ENCODE results near the gene ZNF334.

ZNF334 gene

GRCh38 chr20:46507760-46508407 lies 5.5 kb downstream of the ZNF334 start:
- peaks cover 92% of the 10 kb centered on the region for H3K9me3 Mint-ChIP-seq
- no peak overlapping the region for H3K4me3 Mint-ChIP-seq
- TF ChIP-seq CTCF (IDR thresholded peaks at IDR 0.05), result no peak
- peaks cover 7% of the 10 kb centered on the region for H3K4me1 Mint-ChIP-seq
- no peak overlapping the region for H3K27ac Mint-ChIP-seq
- H3K27me3 Mint-ChIP-seq (ENCODE audit: low read depth, poor library complexity), result peaks cover 5% of the 10 kb centered on the region
- no peak for DNase-seq
- peaks cover 96% of the 10 kb centered on the region for H3K36me3 Mint-ChIP-seq (ENCODE audit: low read depth)

- Mint-ChIP-seq H3K4me1 (no peaks in the 10 kb centered on the region), H3K27ac (no peak overlapping the region), H3K27me3 (ENCODE audit: low read depth, poor library complexity) (peaks cover 4% of the 10 kb centered on the region), H3K4me3 (no peak overlapping the region), H3K36me3 (ENCODE audit: low read depth) (peaks cover 100% of the 10 kb centered on the region), H3K9me3 (peaks cover 95% of the 10 kb centered on the region)
- no peak for DNase-seq
- TF ChIP-seq CTCF (IDR thresholded peaks at IDR 0.05), result no peak
Measured at GRCh38 chr20:46505506-46505905, 7.9 kb downstream of the ZNF334 start.

- peaks cover 100% of the 10 kb centered on the region for H3K9me3 Mint-ChIP-seq
- DNase-seq, result no peak
- no peak overlapping the region for H3K27ac Mint-ChIP-seq
- no peak overlapping the region for H3K4me3 Mint-ChIP-seq
- no peak for TF ChIP-seq CTCF (IDR thresholded peaks at IDR 0.05)
- peaks cover 3% of the 10 kb centered on the region for H3K27me3 Mint-ChIP-seq (ENCODE audit: low read depth, poor library complexity)
- H3K36me3 Mint-ChIP-seq (ENCODE audit: low read depth), result peaks cover 98% of the 10 kb centered on the region
- H3K4me1 Mint-ChIP-seq, result no peaks in the 10 kb centered on the region
Measured at GRCh38 chr20:46501961-46502360, 11.4 kb downstream of the ZNF334 start.

GRCh38 chr20:46501337-46501942 lies 11.9 kb downstream of the ZNF334 start:
- Mint-ChIP-seq H3K27ac (no peak overlapping the region), H3K4me1 (no peaks in the 10 kb centered on the region), H3K4me3 (no peak overlapping the region), H3K9me3 (peaks cover 100% of the 10 kb centered on the region), H3K36me3 (ENCODE audit: low read depth) (peaks cover 98% of the 10 kb centered on the region), H3K27me3 (ENCODE audit: low read depth, poor library complexity) (peaks cover 3% of the 10 kb centered on the region)
- TF ChIP-seq CTCF (IDR thresholded peaks at IDR 0.05), result no peak
- DNase-seq, result no peak

GRCh38 chr20:46494077-46494476 lies 19.3 kb downstream of the ZNF334 start:
- no peak for DNase-seq
- Mint-ChIP-seq H3K9me3 (peaks cover 42% of the 10 kb centered on the region), H3K36me3 (ENCODE audit: low read depth) (peaks cover 65% of the 10 kb centered on the region), H3K27me3 (ENCODE audit: low read depth, poor library complexity) (no peaks in the 10 kb centered on the region), H3K27ac (no peak overlapping the region), H3K4me1 (no peaks in the 10 kb centered on the region), H3K4me3 (no peak overlapping the region)
- no peak for TF ChIP-seq CTCF (IDR thresholded peaks at IDR 0.05)

- H3K9me3 Mint-ChIP-seq, result peaks cover 15% of the 10 kb centered on the region
- no peak overlapping the region for H3K27ac Mint-ChIP-seq
- H3K36me3 Mint-ChIP-seq (ENCODE audit: low read depth), result peaks cover 40% of the 10 kb centered on the region
- peaks cover 4% of the 10 kb centered on the region for H3K27me3 Mint-ChIP-seq (ENCODE audit: low read depth, poor library complexity)
- TF ChIP-seq CTCF (IDR thresholded peaks at IDR 0.05), result no peak
- DNase-seq, result no peak
- no peak overlapping the region for H3K4me3 Mint-ChIP-seq
- no peaks in the 10 kb centered on the region for H3K4me1 Mint-ChIP-seq
Measured at GRCh38 chr20:46491354-46491753, 22.0 kb downstream of the ZNF334 start.

All from nephron progenitor cell (in vitro differentiated cells).